Stimulated activated CD4-positive, alpha-beta T cell treated with anti-CD3 and anti-CD28 coated beads, Interleukin-12 subunit alpha, Interleukin-12 subunit beta, amount 100 ng/mL, for 4 hours (primary cell): ENCODE results near the gene IL1RL1.
A peak's percentile ranks its signal among the peaks of the same experiment; 100 is the strongest.

Experiments used
- DNase-seq: peaks from one replicate; pipeline ENCODE4 v3.0.0-alpha.2; 2020

The IL1RL1 gene

GRCh38 chr2:102337012-102337411 lies 25.6 kb downstream of the IL1RL1 start:
- DNase-seq, result no peak

DNA sequence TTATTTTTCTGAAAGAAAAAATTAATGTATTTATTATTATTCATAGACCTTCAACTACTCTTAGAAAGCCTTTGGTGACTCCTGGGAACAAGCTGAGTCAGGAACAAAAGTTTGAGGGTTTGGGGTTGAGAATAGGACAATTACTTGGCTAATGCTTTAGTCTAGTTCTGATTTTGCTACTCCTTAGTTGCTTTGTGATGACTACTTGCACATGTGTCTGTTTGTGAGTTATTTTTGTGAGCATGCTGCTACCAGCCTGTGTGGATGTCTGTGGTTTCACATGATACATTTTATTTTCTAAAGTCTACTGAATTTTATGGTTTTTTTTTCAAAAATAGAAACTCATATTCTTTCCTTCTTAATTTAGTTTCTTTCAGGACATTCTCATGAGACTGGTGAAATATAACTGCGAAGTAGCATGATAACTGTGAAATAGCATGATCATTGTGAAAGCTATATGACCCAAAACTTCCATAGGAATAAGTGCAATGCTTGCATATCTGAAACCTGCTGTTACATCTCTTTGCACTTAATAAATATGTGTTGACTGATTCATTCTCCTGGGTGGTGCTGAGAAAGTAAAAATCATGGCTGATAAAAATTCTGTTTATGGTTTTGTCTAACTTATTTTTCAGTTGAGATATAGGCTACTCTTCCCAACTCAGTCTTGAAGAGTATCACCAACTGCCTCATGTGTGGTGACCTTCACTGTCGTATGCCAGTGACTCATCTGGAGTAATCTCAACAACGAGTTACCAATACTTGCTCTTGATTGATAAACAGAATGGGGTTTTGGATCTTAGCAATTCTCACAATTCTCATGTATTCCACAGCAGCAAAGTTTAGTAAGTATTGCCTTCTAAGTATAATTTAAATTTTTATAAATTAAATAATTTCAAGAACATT lies 26.4 kb downstream of the IL1RL1 start:
- DNase-seq, result no peak

DNA sequence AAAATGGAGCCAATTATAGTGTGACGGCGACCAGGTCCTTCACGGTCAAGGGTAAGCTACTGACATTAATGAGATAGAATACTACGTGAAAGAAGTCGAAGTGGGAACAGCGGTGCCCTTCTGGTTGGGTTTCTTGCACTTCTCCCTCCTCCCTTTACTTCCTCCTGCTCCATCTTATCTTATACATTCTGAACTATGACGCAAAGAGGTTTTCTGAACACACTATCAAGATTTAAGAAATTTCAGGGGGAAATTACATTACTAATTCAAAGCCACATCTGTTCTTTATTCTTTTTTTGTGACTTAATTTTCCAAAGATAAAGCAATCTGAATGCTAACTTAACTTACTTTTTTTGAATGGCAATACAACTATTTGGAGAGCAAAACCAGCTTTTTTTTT lies 29.4 kb downstream of the IL1RL1 start:
- no peak for DNase-seq

- DNase-seq, result no peak
Observed at GRCh38 chr2:102342888-102343287, 31.5 kb downstream of the IL1RL1 start.

DNA sequence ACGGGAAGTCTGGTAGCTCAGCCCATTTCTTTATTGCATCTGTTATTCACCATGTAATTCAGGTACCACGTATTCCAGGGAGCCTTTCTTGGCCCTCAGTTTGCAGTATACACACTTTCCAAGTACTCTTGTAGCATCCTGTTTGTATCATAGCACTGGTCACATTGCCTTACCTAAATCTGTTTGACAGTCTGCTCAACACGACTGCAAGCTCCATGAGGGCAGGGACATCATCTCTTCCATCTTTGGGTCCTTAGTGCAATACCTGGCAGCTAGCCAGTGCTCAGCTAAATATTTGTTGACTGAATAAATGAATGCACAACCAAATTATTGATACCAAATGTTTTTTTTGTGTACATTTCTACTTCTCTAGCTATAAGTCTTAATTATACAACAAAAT lies 33.0 kb downstream of the IL1RL1 start:
- no peak for DNase-seq

- DNase-seq, result no peak
Observed at GRCh38 chr2:102345329-102345920, 34.1 kb downstream of the IL1RL1 start.

DNA sequence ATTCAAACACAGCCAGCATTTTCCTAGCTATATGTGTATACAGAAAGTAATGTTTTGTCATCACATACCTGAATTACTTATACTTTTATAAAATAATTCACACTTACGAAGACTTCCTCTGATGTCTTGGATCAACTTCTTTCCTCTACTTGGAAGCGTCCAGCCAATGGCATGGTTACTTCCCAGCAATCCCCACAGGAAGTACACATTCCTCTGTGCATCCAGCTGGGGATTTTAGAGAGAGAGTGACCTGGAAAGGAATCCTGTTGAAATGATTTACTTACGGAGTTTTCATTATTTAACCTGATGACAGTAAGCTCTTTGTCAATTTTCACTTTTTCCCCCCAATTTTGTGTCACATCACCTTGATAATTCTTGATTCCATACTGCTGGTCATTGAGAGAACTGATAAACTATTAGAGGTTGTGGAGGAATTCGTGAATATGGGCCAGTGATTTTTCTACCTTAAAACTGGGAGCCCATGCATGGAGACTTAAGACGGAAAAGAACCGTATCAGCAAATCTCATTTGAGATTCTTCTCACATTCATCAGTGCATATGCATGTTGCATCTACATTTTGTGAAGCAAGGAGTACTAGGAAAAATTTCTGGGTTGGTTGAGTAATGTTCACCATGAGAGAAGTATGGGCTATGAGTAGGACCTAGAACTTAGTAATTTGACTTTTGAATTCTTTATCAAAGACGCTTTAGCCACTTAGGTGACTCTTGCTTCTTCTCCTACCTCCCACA lies 35.2 kb downstream of the IL1RL1 start:
- no peak for DNase-seq

DNA sequence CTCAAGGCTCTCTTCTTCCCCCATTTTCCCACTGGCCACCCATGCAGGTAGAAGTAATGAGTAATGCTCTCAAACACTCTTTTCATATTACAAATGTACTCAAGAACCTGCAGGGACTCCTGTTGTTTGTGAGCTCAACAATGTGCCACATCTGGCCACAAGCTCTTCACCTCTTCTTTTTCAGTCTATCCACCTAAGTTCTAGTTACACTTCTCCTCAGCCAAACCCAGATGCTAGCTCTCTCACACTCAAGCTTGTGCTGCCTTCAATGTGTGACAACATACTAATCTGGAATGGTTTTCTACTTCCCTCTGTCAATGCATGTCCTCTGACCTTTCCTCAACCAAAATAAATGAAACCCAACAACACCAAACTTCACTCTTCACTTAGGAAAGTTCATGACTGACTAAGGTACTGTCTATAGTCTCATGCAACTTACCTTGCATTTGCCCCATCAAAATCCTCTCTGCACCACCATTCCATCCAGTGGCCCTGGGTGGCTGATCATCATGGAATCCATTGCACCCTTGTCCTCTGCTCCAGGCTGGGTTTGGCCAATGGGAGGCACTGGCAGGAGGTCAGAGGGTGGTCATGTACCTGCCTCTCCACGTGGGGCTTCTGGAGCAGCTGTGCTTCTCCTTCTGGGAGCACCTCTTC lies 38.9 kb downstream of the IL1RL1 start:
- DNase-seq, result no peak

DNA sequence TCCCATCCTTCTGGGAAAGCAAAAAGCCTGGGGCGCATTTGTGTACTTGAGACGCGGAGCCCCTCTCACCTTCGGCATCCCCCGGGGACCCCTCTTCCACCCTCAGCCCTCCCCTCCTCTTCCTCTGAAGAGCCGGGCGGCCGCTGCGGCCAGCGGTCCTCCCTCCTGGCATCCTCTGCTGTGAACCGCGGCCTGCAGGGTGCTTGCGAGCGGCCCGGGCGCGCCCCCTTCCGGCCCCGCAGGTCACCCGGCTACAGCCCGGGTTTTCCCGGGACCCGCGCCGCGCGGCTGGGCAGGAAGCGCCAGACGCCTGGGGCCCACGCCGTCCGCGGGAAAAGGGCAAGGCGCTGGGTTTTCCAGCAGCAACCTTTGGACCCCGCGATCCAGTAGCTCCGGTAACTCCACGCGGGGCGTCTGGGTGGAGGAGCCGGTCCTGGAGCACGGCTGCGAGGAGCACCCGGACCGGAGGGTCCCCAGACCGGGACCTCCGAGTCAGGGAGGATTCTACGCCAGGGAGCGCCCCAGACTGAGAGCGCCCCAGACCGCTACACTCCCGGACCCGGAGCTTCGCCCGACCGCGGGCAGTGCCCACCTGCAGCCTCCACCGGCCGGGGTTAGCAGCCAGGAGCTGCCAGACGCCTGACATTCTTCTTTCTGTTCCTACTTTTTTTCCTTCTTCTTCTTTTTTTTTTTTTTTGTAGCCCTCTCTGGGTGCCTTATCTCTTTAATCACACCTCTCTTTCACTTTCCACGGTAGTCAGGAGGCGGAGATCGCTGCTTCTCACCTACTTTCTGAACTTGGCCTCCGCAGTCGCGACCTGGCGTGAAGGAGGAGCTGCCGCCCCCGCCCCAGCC lies 44.4 kb downstream of the IL1RL1 start, which contains the start of gene IL18R1:
Gene IL18R1 (plus strand): TSS at position 271 of the 855 bp plus-strand sequence. CDS start 6,865 bp downstream, outside the sequence.
- DNase-seq, result peak; percentile 69

GRCh38 chr2:102356381-102356712 lies 45.0 kb downstream of the IL1RL1 start:
- no peak for DNase-seq

DNA sequence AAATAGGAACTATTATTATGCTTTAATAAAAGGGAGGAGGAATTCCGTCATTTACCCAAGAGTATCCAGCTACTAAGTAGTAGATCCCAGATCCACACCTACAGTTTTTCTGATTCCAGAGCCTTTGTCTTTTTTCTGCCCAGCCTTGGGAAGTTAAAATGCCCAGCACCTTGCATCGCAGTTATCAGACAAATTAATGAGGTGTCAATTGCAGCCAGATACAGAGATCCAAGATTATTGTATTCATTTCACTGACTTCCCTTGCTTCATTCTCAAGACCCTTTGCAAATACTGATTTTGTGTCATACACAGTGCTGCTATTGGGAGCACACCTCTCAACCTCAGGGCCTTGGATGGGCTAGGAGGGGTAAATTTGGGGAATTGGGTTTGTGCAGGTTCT lies 45.4 kb downstream of the IL1RL1 start:
- DNase-seq, result no peak

DNA sequence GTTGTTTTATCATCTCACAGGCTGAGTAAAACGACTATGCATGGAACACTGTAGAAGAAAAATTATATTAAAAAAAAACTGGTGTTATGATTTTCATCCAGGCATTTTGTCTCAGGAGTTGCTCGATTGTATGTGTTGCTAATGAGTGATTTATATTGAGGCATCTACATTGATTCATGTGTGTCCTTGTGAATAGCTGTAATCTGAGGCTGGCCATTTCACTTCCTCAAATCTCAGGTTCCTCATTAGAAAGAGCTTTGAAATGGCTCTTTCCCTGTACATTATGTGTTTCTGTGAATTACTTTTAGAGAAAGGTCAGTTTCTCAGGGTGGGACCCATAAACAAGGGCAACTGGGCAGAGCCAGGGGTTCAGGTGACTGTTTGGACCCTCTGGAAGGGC lies 46.6 kb downstream of the IL1RL1 start:
- DNase-seq, result no peak

GRCh38 chr2:102358496-102358895 lies 47.1 kb downstream of the IL1RL1 start:
- no peak for DNase-seq

- DNase-seq, result no peak
Observed at GRCh38 chr2:102359527-102359926, 48.2 kb downstream of the IL1RL1 start.

- DNase-seq, result no peak
Observed at GRCh38 chr2:102361632-102362241, 50.4 kb downstream of the IL1RL1 start.

GRCh38 chr2:102365763-102366162 lies 54.4 kb downstream of the IL1RL1 start:
- DNase-seq, result no peak

GRCh38 chr2:102366406-102367112 lies 55.2 kb downstream of the IL1RL1 start:
- DNase-seq, result no peak

GRCh38 chr2:102367331-102367971 lies 56.1 kb downstream of the IL1RL1 start:
- DNase-seq, result no peak

DNA sequence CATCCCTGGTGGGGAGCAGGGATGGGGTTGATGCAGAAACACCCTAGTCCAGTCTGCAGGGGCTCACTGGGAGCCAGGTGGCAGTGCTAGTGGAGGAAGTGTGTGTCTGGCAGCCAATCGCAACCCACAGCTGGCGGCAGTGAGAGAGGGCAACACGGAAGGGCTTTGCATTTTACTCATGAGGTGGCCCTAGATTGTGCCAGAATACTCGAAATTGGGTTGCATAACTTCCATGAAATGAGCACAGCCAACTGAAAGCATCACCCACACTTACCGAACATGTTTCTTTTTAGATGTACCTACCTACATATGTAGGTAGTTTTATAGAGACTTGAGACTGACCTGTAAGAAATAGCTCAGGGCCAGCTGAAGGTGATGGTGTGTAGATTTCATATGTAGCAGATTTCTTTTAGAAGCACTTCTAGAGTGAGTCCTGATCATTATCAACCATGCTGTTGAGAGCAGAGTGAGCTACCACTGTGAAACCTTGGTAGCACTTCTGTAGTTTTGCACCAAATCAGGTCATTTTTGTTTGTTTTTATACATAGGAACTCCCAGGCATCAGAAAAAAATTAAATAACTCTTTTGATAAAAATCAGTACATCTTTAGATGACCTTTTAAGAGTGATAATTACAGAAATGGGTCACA lies 57.2 kb downstream of the IL1RL1 start:
- DNase-seq, result no peak

GRCh38 chr2:102369866-102370265 lies 58.5 kb downstream of the IL1RL1 start:
- no peak for DNase-seq
